GM12872 (cell line): ENCODE measurements around the gene TBC1D22A.

Experiments used
- CTCF ChIP-seq: IDR thresholded peaks from 3 replicates; pipeline ENCODE4 v1.5.1; 2011; ENCODE audit warnings: low read depth, mild to moderate bottlenecking, low read length, moderate library complexity; ENCODE audit not compliant: insufficient read depth

The TBC1D22A gene

GRCh38 chr22:47152236-47152635, 389.8 kb downstream of the TBC1D22A start:
- no peak for TF ChIP-seq CTCF

- no peak for TF ChIP-seq CTCF
Measured at GRCh38 chr22:47152938-47153337, 390.5 kb downstream of the TBC1D22A start.

GRCh38 chr22:47153854-47154525, 391.5 kb downstream of the TBC1D22A start:
- TF ChIP-seq CTCF = no peak

DNA sequence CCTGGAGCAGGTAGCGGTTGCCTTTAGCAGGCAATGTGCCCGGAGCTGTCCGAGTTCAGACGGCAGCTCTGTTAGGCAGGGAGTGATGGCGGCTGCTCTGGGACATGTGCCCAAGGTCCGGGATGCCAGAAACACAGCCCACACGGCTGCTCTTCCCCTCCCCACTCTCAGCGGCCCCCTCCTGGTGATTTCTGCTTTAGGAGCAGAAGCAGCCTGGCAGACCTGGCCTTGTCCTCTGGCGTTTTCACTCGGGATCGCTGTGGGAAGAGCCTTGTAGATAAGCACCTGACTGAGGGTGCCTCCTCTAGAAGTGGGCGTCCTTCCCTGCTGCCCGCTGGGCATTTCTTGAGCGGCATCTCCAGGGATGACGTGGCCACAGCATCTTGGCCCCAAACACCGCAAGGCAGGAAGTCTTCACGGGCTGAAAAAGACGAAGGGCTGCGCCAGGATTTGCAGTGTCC, 392.2 kb downstream of the TBC1D22A start:
- no peak for TF ChIP-seq CTCF

DNA sequence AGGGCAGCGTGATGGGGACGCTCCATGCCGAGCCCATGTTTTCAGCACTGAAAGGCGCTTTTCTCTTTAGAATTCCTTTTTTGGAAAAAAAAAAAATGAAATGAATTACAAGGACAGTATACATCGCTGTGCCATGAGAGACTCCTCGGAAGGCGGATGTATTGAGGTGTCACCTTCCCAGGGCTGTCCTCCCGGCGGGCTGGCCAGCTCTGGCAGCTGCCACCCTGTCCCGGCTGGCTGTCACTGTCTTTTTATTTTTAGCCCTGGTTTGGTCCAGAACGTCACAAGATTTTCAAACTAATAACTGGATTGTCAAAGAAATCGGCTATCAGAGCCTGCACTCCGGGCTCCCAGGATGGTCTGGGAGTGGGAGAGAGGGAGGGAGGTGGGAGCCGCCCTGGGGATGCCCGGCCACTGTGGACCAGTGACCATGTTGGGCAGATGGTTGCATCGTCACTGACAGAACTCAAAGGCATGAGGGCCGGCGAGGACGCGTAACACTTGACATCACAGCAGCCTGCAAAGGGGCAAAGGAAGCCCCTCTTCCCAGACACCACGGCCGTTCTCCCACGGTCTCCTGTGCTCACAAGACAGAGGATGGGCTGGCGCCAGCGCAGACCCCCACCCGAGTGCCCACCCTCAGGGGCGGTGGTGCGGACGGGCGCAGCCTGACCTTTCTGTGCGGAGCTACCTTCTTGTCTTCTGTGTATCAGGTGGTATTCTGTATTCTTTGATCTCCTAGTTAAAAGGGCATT, 392.9 kb downstream of the TBC1D22A start:
- no peak for TF ChIP-seq CTCF

GRCh38 chr22:47155912-47156311, 393.5 kb downstream of the TBC1D22A start:
- TF ChIP-seq CTCF = no peak

DNA sequence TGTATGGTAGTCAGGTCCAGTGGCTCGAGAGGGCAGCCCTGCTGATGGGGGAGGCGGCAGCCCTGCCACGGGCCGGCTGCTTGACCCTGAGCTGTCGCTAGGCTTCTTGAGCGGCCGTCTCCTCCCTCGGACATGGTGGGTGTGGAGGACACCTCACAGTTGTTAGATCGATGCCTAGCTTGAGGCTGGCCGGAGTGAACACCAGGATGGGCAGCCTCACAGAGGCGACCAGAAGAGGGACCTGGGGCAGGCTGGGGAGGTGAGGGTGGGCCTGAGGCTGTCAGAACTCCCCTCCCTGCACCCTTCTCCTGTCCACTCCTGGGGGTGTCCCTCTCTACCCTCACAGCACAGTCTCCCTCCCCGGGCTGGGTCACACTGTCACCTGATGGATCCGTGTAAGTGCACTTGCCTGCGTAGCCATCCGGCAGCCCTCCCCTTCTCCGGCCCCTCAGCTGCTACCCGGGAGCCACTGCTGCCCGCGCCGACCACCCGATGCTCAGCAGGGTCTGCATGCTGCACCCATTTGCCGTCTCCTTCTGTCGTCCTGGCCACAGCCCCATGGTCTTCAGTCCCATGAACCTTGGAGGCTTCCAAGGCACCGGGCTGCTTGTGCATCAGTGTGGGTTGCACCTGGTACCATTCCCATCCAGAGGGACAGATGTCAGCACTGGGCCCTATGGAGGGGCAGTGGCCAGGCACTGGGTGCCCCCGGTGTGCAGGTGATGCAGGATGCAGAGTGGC, 394.1 kb downstream of the TBC1D22A start:
- no peak for TF ChIP-seq CTCF
